Right hindlimb (tissue), 1 donor: Measurements from ENCODE around the gene CSPG5.
A peak's percentile ranks its signal among the peaks of the same experiment; 100 is the strongest.

Source experiments
- DNase-seq: peaks from one replicate; pipeline ENCODE4 v3.0.0-alpha.2; 2018

CSPG5 gene, protein sequence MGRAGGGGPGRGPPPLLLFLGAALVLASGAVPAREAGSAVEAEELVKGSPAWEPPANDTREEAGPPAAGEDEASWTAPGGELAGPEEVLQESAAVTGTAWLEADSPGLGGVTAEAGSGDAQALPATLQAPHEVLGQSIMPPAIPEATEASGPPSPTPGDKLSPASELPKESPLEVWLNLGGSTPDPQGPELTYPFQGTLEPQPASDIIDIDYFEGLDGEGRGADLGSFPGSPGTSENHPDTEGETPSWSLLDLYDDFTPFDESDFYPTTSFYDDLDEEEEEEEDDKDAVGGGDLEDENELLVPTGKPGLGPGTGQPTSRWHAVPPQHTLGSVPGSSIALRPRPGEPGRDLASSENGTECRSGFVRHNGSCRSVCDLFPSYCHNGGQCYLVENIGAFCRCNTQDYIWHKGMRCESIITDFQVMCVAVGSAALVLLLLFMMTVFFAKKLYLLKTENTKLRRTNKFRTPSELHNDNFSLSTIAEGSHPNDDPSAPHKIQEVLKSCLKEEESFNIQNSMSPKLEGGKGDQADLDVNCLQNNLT

DNA sequence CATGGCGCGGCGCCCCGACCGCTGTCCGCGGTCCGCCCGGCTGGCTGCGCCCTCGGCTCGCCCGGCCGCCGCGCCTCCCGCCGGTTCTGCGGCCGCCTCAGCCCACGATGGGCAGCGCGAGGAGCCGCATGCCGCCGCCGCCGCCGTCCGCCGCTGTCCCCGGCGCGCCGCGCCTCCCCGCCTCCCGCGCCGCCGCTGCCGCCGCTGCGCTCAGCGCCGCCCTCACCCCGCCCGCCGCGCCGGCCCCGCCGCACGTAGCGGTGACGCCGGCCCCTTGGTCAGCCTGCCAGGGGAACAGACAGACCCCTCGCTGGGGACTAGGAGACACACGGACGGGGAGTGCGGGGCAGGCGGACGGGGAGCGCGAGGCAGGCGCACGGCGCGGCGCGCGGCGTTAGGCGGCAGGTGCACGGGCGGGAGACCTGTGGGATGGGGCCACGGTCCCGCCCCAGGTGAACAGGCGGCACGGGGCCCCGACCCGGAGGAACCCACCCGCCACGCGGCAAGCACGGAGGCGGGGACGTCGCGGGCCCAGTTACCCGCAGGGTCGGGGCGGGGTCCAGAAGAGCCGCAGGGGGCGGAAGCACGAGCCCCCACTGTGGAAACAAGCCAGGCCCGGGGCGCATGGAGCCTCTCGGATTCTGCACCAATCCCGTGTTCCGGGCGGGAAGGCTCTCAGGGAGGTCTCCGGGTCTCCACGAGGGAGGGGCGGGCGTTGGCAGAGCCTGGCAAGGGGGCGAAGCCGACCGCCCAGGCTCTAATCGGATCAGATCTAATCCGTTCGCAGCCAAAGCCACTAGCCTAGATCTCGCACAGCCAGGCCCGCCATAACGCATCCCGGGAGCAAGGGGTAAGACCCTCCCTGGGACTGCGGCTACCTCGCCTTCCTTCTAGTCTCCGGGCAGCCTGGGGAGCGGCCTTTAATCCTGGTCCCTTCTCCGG lies at the start of gene CSPG5:
CSPG5 (minus strand) TSS at position 175 of the 942 bp plus-strand sequence; CDS start at position 3, 172 bp downstream.
- peak; percentile 51 for DNase-seq

DNA sequence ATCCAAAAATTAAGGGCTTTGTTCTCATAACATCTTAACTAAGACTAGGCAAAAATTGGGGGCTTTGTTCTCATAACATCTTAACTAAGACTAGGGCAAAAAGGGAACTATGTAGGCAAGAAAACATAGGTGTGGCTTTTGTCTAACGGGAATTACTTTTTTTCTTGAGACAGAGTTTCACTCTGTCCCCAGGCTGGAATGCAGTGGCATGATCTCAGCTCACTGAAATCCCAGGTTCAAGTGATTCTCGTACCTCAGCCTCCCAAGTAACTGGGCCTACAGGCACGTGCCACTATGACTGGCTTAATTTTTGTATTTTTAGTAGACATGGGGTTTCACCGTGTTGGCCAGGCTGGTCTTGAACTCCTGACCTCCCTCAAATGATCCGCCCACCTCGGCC lies 49.8 kb upstream of the CSPG5 start:
- DNase-seq, result no peak

DNA sequence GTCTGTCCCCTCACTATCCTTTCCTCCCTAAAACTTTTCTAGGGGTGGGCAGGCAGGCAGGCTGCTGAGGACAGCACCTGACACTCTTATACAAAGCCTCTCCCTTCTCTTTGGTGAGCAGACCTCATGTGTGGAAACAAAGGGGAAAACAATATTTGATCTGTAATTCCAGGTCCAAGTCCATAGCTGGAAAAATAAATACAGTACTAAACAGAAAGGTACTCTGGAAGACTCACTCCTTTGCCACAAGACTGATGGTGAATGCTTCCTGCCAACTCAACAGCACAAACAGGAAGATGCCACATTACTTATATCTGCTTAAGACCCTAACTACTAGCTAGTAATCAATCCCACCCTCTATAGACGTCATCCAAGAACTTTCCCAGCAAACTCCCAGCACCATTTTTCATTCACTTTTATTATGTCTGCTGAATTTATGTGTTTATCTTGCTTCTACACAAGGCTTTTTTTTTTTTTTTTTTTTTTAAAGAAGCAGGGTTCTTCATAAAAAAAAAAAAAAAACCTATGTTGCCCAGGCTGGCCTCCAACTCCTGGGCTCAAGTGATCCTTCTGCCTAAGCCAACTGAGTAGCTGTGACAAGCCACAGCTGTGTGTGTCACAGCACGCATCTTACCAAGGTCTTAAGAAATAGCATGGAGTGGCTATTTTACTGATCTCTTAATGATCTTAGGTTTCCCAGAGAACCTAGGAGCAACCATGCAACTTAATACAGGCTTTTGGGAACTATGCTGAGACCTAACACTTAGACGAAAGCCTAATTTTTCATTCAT lies 44.2 kb upstream of the CSPG5 start:
- no peak for DNase-seq

DNA sequence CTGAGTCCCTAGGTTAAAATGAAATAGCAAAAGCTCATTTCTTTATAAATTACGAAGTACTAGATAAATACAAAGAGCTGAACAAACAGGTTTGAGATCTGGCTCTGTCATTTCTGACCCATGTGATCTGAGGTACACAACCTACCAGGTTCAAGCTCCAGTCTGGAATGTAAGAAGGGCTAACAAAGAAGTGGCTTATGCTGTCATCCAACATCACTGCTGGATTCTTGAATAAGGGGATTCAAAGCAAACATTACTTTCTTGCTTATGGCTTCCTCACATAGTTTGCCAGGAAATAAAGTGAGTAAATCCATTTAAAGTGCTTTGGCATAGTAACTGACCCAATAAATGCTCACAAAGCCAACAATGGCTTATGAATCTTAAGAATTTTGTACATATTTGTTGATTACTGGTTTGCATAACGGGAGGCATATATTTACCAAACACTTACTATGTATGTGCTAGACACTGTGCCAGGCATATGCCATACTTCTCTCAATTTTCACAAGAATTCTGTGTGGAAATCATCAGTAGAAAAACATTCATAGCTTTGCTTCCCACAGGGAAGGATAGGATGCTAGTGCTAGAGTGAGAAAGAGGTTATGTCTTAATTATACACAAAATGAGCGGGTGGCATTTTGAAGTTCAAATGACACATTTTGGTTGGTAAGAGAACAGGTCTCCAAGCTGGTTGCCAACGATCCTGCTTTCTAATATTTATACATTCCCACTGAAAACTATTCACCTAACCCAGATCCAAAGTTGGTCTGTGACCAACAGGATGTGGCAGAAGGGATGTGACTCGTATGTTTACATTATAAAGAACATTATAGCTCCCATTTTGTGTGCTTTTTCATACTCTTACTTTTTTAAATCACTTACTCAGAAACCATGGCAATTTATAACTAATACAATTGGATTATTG lies 38.7 kb upstream of the CSPG5 start:
- DNase-seq, result no peak

DNA sequence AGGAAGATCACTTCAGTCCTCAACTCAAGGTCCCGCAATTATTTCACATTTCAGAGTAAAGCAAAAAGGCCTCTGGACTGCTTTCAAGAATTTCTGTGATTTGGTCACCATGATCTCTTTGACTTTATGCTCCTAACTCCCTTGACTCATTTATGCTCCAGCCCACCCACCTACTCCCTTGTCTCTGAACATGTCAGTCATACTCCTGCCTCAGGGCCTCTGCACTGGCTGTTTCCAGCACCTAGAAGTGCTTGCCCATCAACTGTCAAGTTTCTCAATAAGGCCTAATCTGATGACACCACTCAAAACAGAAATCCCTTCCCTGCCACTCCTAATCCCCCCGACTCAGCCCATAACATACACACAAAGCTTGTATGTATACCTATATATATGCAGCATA lies 36.1 kb upstream of the CSPG5 start:
- no peak for DNase-seq

DNA sequence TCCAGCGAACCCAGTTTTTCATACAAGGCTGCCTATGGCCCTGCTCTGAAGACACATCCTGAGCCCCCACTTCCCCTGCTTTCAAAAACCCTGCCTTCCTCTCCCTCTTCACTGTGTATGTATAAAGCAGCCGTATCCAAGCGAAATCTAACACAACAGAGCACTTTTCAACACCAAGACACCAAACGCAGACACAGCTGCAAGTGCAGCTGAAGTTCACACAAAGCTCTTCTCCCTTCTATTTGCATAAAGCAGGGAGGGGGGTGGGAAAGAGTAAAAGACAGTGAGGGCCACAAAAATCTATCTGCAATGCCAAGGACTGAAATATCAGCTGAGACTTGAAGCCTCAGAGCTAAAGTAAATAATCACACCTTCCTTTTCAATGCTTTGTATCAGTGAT lies 35.1 kb upstream of the CSPG5 start:
- no peak for DNase-seq

DNA sequence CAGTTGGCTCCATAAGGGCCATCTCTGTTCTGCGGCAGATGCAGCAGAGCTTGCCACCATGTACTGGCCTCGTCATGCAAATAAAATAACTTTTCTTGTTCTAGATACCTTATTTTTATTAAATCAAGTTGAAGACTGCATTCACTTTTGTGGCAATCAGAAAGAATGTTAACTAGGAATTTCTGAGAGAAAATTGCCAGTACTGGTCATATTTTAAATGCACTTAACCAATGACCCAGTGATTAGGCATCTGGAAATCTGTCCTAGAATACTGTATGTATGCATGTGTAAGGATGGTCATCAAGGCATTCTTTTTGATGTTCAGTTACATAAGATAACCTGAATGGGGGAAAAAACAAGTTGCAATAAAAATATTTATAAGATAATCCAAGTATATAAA lies 34.2 kb upstream of the CSPG5 start:
- DNase-seq, result no peak

DNA sequence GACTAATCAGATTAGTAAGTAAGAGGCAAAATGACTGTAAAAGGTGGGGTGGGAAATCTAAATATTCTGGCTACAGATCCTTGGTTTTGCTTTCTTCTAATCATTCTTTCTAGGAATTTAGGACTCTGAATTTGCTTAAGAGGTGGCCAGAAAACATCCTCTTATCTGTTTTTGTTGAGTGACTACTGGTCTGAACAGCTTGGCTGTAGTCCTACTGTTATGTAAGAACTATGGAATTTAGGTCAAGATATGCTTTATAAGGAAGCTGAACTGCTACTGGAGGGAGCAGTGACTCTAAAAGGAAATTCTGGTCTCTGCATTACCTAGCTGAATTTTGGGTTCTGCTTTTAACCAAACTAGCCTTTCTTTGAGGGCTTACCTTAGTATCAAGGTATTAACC lies 33.5 kb upstream of the CSPG5 start:
- no peak for DNase-seq

DNA sequence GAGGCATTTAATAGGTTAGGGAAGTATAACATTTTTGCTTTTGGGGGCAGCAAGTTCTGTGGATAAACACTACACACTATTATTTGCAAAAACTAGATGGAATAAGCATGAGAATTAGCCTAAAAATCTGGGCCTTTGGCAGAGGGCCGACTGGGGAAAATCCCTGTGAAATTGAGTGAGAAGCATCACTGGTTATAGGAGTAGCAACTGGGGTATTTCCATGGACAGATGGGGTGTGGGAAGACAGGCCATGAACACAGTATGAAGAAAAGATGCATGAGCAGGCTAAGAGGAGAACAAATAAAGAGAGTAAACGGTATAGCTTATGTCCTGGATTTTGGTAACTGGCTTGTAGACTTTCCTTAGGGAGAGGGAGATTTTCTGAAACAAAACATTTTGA lies 32.9 kb upstream of the CSPG5 start:
- peak; percentile 42 for DNase-seq

DNA sequence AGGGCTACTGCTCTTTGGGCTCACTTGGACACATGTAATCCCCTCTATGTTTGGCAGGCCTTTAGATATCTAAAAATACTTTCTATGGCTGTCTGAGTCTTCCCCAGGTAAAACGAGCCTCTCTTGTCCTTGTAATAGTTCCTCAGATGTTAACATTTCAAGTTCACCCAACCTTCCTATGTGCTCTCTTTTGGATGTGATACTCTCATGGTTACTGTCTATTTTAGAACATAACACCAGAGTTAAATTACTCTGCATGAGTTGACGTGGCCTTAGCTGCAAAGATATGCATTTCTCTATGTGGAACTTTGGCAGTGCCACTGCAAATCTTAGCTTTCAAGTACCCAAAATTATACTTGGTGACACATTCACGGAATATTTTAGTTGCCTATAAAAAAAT lies 31.9 kb upstream of the CSPG5 start:
- DNase-seq, result no peak

DNA sequence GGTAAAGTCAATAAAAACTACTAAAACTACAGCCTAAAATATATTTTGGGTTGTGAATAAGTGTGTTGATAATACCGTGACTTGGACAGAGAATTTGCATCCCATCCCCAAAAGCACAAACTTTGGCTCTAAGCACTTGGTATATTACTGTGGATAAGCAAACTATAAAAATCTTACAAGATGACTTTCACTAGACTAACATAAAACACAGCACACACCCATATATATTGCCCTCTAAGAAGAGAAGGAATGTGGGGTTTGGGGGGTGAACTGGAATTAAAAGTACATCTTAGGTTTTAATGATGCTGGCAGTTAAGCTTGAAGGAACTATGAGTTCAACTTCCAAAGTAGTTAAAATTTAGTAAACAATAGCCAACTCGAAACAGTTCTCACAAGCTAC lies 28.7 kb upstream of the CSPG5 start:
- DNase-seq, result no peak

DNA sequence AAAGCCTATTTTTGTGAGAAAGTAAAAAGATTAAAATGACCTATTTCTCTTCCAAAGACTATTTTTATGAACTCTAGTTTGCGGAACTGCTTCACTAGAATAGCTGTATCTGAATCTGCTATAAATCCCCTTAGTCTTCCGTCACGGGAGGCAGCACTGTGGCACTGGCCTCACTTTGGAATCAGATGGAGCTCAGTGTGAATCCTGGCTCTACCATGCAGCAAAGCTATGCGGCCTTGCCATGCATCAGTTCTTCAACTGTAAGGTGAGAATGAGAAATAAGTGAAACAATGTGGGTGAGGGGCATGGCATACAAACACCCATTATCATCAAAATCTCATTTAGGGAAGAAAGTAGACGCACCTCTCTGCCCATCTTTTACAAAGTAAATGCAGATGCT lies 27.5 kb upstream of the CSPG5 start:
- no peak for DNase-seq

DNA sequence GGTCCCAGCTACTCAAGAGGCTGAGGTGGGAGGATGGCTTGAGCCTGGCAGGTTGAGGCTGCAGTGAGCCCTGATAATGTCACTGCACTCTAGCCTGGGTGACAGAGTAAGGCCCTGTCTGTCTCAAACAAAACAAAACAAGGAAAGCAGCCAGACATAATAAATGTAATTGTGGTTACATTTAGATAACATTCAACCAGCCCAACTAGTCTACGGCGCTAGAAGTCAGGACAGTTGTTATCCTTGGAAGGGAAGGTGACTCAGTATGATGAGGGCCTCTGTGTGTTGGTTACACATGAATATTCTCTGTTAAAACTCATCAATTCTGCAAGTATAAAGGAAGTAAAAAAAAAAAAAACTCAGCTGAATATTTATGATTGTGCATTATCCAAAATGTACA lies 27.0 kb upstream of the CSPG5 start:
- DNase-seq, result no peak

DNA sequence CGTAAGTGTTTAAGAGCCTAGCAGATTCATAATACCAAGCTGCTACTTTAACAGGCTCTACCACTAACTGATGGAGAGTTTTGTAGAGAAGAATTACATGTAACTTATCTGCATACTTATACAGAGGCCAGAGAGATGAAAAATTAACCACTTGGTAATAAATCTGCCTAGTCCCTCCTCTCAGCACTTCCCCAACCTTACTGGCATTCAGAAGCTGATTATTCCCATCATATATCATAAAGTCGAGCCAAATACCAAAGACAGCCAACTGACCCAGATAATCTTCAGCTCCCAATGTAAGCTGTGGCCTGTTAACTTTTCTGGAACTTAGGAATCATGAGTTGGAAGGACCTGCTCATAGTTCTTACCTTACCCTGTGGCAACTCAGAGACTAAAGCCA lies 25.5 kb upstream of the CSPG5 start:
- no peak for DNase-seq

DNA sequence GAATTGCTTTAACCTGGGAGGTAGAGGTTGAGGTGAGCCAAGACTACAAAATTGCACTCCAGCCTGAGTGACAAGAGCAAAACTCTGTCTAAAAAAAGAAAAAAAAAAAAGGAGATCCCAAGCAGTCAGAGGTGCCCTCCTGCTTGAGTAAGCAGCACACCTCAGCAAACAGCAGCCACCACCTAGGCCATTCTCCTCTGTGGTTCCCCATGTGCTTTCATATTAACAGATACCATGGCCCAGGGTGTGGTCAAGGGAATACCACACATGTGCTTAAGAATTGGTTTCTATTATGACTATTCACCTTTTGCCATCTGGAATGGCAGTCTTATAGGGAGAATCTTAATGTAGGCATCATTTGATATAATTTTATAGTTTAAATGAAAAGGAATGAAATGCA lies 24.7 kb upstream of the CSPG5 start:
- DNase-seq, result no peak

DNA sequence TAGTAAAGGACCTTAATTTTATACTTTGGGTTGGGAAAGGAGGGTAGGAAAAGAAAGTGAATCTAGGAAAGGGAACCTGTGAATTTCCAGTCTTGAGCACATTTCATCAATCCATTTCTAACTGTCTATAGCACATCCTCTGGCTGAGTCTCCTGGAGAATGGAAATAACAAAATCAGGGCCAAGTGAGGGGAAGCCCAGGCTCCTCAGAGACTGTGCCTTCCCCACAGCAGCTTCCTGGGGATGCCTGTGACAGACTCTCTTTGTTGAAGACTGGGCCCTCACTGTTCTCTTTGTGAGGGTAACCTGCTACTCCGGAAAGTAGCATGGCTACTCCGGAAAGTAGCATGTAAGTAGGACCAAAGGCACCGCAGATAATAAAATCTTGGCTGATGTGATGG lies 22.6 kb upstream of the CSPG5 start:
- DNase-seq, result no peak

DNA sequence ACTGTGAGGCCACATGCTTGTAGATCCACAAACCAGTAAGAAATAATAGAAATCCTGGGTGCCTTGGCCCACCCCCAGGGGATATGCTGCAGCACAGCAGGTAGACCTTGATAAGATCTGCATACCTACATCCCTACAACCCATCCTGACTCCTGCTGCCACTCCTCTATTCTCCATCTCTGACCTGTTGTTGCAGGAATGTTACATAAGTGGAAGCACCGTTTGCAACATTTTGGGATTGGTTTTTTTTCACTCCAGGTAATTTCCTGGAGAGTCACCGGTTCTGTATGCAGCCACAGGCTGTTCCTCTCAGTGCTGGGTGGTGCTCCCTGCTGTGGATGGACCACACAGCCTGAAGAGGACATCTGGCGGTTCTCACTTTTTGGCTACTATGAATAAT lies 16.1 kb upstream of the CSPG5 start:
- DNase-seq, result no peak

DNA sequence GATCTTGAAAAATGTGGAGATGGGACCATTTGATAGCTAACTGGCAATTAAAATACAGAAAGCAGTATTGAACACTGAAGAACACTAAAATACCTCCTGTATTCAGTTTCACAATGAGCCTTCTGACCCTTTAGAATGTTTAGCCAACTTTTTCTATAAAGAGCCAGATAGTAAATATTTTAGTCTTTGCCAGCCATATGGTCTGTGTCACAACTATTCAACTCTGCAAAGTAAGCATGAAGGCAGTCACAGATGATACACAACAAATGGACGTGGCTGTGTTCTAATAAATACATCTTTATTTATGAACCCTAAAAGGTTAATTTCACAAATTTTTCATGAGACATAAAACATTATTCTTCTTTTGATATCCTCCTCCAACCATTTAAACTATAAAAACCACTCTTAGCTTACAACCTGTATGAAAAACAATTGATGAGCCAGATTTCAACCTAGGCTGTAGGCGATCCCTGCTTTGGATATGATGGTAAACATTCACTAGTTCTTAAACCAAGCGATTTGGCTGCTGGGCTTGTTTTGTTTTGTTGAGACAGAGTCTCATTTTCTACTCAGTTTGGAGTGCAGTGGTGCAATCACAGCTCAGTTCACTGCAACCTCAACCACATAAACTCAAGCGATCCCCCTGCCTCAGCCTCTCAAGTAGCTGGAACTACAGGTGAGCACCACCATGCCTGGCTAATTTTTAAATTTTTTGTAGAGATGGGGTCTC lies 13.6 kb upstream of the CSPG5 start:
- no peak for DNase-seq

DNA sequence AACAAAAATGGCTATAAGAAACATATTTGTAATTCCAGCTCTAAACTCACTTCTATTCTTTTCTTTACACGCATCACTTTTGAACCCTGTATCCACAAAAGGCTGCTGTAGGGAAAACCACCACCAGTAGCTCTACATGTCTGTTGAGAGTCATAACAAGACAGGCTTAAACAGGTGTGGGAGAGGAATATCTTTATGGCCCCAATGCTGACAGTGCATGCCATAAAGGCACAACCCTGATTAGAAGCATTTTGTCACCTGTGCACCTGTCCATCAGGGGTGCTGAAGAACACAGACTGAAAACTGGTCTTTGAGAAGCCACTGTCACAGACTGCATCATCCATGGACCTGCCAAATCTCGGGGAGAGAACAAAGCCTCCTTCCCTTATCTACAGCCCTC lies 11.6 kb upstream of the CSPG5 start:
- no peak for DNase-seq

DNA sequence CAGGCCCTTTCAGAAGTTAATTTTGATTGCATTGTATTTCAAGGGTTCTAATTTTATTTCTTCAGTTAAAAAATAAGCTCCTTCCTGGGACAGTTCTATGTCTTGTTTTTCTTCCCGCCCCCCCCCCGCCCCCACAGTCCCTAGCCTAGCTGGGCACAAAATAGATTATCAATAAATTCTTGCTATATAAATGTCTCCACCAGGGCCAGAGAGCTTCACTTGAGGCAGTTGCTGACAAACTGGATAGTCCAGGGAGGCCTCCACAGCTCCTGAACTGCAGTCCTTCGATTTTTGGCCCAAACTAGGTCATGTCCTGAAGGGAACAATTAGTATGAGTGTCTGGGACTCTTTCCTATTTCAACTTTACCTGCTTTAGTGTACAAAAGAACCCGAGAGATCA lies 9.9 kb upstream of the CSPG5 start:
- no peak for DNase-seq

DNA sequence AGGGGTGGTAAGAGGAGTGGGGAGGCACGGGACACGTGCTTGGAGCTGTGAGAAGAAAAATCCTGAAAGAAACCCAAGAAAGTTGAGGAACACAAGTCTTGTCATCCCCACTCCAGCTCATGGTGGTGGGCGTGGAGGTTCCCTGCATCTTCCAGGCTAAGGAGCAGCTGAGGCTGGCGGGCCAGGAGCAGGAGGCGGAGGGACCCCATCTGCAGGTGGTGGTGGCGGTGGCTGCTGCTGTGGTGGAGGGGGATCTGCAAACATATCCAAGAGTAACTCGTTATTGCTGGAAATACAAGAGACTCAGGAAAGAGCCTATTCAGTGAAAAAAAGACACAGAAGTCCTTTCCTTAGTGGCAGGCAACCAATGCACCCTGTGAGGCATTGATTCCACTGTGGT lies 9.4 kb upstream of the CSPG5 start:
- no peak for DNase-seq
